RWPE1 (cell line): ENCODE data around the gene VEPH1.

ENCODE experiments used
- CTCF ChIA-PET: fragments of 350-600 bp; sonication (Branson Sonifier 250); formaldehyde crosslinking; extraction: SDS; loops from one replicate; lab custom pipeline; 2021; lab: Yijun Ruan, JAX
- POLR2A ChIA-PET: fragments of 400-600 bp; formaldehyde crosslinking; extraction: SDS; loops from one replicate; lab custom pipeline; 2020; ENCODE audit warnings: antibody characterized with exemption; ENCODE audit not compliant: low non-redundant PET; lab: Yijun Ruan, JAX
- DNase-seq: peaks from one replicate; pipeline ENCODE4 v3.0.0; 2012; ENCODE audit warnings: low spot score
- H3K27ac ChIP-seq: fragments of 450-650 bp; 2 replicates; pipeline ENCODE4 v1.5.1; 2017
- CTCF ChIP-seq: fragments of 450-650 bp; conservative IDR thresholded peaks from 2 replicates; pipeline ENCODE4 v1.5.1; 2017; ENCODE audit warnings: low read depth, mild to moderate bottlenecking

The VEPH1 gene

GRCh38 chr3:157472648-157473047, 30.6 kb downstream of the VEPH1 start:
- ChIA-PET POLR2A (no interaction called here), CTCF (no interaction called here)
- H3K27ac ChIP-seq, result no peak overlapping the region
- TF ChIP-seq CTCF, result no peak
- no peak for DNase-seq

- CTCF ChIA-PET, result no interaction called here
- no peak overlapping the region for H3K27ac ChIP-seq
- DNase-seq, result no peak
- TF ChIP-seq CTCF, result no peak
- POLR2A ChIA-PET, result no interaction called here
These were observed 32.2 kb downstream of the VEPH1 start for GRCh38 chr3:157471064-157471463.

GRCh38 chr3:157469561-157470294, 33.5 kb downstream of the VEPH1 start:
- no peak overlapping the region for H3K27ac ChIP-seq
- POLR2A ChIA-PET, result no interaction called here
- no peak for DNase-seq
- no peak for TF ChIP-seq CTCF
- CTCF ChIA-PET, result no interaction called here

- CTCF ChIA-PET, result no interaction called here
- no peak overlapping the region for H3K27ac ChIP-seq
- DNase-seq, result no peak
- TF ChIP-seq CTCF, result no peak
- POLR2A ChIA-PET, result no interaction called here
These were observed 36.0 kb downstream of the VEPH1 start for GRCh38 chr3:157467200-157467599.

GRCh38 chr3:157465741-157466140, 37.5 kb downstream of the VEPH1 start:
- ChIA-PET POLR2A (no interaction called here), CTCF (interaction anchor here (0.6 kb wide), 1 partner anchor 1514 kb away, joined by 3 read pairs; no protein-coding TSS in a partner anchor)
- DNase-seq, result no peak
- no peak overlapping the region for H3K27ac ChIP-seq
- no peak for TF ChIP-seq CTCF

GRCh38 chr3:157464321-157464720, 38.9 kb downstream of the VEPH1 start:
- CTCF ChIA-PET, result interaction anchor here (0.6 to 0.9 kb wide), 2 partner anchors 253 to 263 kb away, joined by 3 read pairs; no protein-coding TSS in a partner anchor
- POLR2A ChIA-PET, result no interaction called here
- H3K27ac ChIP-seq, result no peak overlapping the region
- TF ChIP-seq CTCF, result no peak
- DNase-seq, result no peak
